GM21423 (cell line): ENCODE data around the gene PALLD.
A peak's percentile ranks its signal among the peaks of the same experiment; 100 is the strongest.

Experiments used
- ATAC-seq: cut with Tn5 transposase; IDR thresholded peaks from one replicate; pipeline ENCODE4 v1.9.1; 2021; ENCODE audit warnings: mild to moderate bottlenecking, moderate library complexity; ENCODE audit not compliant: unreplicated experiment

Gene PALLD

GRCh38 chr4:168865854-168866253 lies 369.0 kb downstream of the PALLD start:
- ATAC-seq, result no peak

GRCh38 chr4:168866635-168867034 lies 369.8 kb downstream of the PALLD start:
- ATAC-seq, result no peak

GRCh38 chr4:168867128-168867527 lies 370.3 kb downstream of the PALLD start:
- ATAC-seq, result no peak

GRCh38 chr4:168868044-168868781 lies 371.4 kb downstream of the PALLD start:
- ATAC-seq, result no peak

- no peak for ATAC-seq
These were observed 371.9 kb downstream of the PALLD start for GRCh38 chr4:168868802-168869201.

GRCh38 chr4:168870004-168870403 lies 373.2 kb downstream of the PALLD start:
- no peak for ATAC-seq

GRCh38 chr4:168871632-168872031 lies 374.8 kb downstream of the PALLD start:
- ATAC-seq, result no peak

GRCh38 chr4:168874083-168874482 lies 377.2 kb downstream of the PALLD start:
- ATAC-seq, result no peak

GRCh38 chr4:168876106-168876505 lies 379.3 kb downstream of the PALLD start:
- ATAC-seq, result no peak

- ATAC-seq, result no peak
These were observed 380.9 kb downstream of the PALLD start for GRCh38 chr4:168877511-168878491.

- ATAC-seq, result no peak
These were observed 381.8 kb downstream of the PALLD start for GRCh38 chr4:168878623-168879022.

GRCh38 chr4:168879188-168879587 lies 382.3 kb downstream of the PALLD start:
- no peak for ATAC-seq

GRCh38 chr4:168880072-168880675 lies 383.3 kb downstream of the PALLD start:
- ATAC-seq, result no peak

GRCh38 chr4:168880811-168881595 lies 384.2 kb downstream of the PALLD start:
- ATAC-seq, result peak; percentile 76

- ATAC-seq, result peak; percentile 10
These were observed 385.0 kb downstream of the PALLD start for GRCh38 chr4:168881781-168882420.

- no peak for ATAC-seq
These were observed 385.9 kb downstream of the PALLD start for GRCh38 chr4:168882650-168883233.

GRCh38 chr4:168883513-168883912 lies 386.7 kb downstream of the PALLD start:
- no peak for ATAC-seq

- ATAC-seq, result no peak
These were observed 387.6 kb downstream of the PALLD start for GRCh38 chr4:168884251-168885124.

GRCh38 chr4:168885400-168885799 lies 388.5 kb downstream of the PALLD start:
- ATAC-seq, result no peak
